Glutamatergic neuron (in vitro differentiated cells): ENCODE results near the gene PPFIA2. TPM values are rescaled to one million over a fixed set of nuclear protein-coding genes. Genes with fewer than 3 reads are reported as not detected.

Source experiments
- DNase-seq: peaks from one replicate; pipeline ENCODE4 v3.0.0; 2022
- H3K27ac Mint-ChIP-seq: one replicate; pipeline ENCODE4 v1.8.0; 2020; ENCODE audit warnings: mild to moderate bottlenecking, mixed read lengths, inconsistent platforms; ENCODE audit not compliant: unreplicated experiment
- H3K27me3 Mint-ChIP-seq: one replicate; pipeline ENCODE4 v1.8.0; 2020; ENCODE audit warnings: mild to moderate bottlenecking, moderate library complexity, mixed read lengths, inconsistent platforms; ENCODE audit not compliant: unreplicated experiment
- H3K36me3 Mint-ChIP-seq: one replicate; pipeline ENCODE4 v1.8.0; 2020; ENCODE audit warnings: mild to moderate bottlenecking, mixed read lengths, inconsistent platforms; ENCODE audit not compliant: unreplicated experiment
- H3K4me1 Mint-ChIP-seq: one replicate; pipeline ENCODE4 v1.8.0; 2020; ENCODE audit warnings: mild to moderate bottlenecking, low read depth, mixed read lengths, inconsistent platforms; ENCODE audit not compliant: unreplicated experiment
- H3K4me3 Mint-ChIP-seq: one replicate; pipeline ENCODE4 v1.8.0; 2020; ENCODE audit warnings: mild to moderate bottlenecking, mixed read lengths, inconsistent platforms; ENCODE audit not compliant: unreplicated experiment
- H3K9me3 Mint-ChIP-seq: one replicate; pipeline ENCODE4 v1.8.0; 2020; ENCODE audit warnings: mild to moderate bottlenecking, moderate library complexity, mixed read lengths, inconsistent platforms; ENCODE audit not compliant: unreplicated experiment
- CTCF ChIP-seq: fragments of 200-600 bp; sonication (generic); IDR thresholded peaks from one replicate; pipeline ENCODE4 v1.5.0; 2021; ENCODE audit not compliant: partially characterized antibody, unreplicated experiment
- total RNA-seq: library from RNA; stranded (reverse); fragmentation: NEBNext Ultra II Directional; extraction: Animal tissue kit (Norgen Biotek cat#: 25700); gene quantifications from one replicate; pipeline ENCODE4 v1.2.1, GENCODE V29; 2021; ENCODE audit not compliant: unreplicated experiment

Gene PPFIA2
- total RNA-seq, 1 donor from 2014 or later = 31.1 TPM

DNA sequence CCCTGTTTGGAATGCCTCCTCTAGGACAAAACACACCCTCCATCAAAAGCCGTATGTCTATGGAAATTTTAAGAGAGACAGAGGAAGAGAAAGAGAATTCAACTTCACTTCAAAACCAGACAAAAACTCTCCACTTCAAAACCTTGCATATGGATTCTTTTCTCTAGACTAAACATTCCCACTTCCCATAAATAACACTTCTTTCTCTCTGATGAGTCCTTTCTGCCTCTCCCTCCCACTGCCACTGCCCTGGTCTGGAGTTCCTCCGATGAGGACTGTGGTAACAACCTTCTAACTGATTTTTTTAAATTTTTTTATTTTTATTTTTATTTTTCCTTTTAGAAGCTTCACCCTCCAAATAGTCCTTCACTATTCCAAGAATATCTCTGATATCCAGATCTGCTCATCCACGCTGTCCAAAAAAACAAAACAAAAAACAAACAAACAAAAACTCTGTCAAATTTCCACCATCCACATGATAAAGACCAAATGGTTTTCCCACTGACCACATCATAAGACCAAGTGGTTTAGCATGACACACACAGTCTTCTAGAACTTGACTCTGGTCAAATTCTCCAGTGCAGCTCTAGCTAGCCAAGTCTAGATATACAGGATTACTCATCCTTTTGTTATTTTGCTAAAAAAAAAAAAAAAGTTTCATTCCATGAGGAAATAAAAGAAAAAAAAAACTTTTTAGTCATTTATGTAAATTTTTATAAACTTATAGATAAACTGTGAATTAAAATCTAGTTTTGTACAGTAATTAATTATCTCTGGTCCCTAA, 256.0 kb downstream of the PPFIA2 start:
- H3K4me1 Mint-ChIP-seq = peaks cover 8% of the 10 kb centered on the region
- H3K9me3 Mint-ChIP-seq = peaks cover 2% of the 10 kb centered on the region
- no peaks in the 10 kb centered on the region for H3K36me3 Mint-ChIP-seq
- H3K27me3 Mint-ChIP-seq = no peaks in the 10 kb centered on the region
- TF ChIP-seq CTCF = no peak
- no peak overlapping the region for H3K27ac Mint-ChIP-seq
- H3K4me3 Mint-ChIP-seq = no peak overlapping the region
- no peak for DNase-seq

DNA sequence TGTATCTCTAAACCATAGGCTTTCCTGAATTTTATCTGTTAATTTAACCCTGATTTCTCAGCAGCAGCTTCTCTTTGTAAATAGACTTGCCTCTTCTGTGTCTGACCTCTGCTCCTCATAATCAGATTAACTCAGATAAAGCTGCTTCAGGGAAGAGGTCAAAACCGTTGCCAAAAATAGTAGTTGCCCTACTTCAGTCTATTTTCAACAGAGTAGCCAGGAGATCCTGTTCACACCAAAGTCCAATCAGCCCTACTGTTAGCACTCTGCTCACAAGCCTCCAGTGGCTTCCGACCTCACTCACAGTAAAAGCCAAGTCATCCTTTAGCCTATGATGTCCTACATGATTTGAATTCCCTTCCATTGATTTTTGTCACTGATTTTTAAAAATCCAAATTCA, 258.4 kb downstream of the PPFIA2 start:
- no peaks in the 10 kb centered on the region for H3K27me3 Mint-ChIP-seq
- no peaks in the 10 kb centered on the region for H3K9me3 Mint-ChIP-seq
- no peak overlapping the region for H3K27ac Mint-ChIP-seq
- TF ChIP-seq CTCF = no peak
- no peak for DNase-seq
- no peaks in the 10 kb centered on the region for H3K36me3 Mint-ChIP-seq
- H3K4me3 Mint-ChIP-seq = no peak overlapping the region
- peaks cover 8% of the 10 kb centered on the region for H3K4me1 Mint-ChIP-seq

DNA sequence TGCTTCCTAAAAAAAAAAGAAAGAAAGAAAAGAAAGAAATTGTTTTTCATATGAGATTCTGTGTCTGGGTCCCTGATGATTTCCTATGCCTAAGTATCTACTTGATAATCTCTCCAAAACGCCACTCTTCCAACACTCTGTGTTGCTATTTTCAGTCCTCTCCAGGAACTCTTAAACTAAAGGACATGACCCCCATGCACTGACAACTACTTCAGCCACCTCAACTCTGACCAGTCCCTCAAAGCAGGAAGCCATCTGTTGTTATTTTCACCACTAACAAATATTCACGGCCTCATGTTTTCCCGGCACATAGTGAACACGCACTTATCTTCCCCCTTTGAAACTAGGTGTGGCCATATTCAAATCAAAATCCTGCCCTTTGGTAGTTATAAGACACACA, 259.3 kb downstream of the PPFIA2 start:
- Mint-ChIP-seq H3K36me3 (no peaks in the 10 kb centered on the region), H3K4me1 (peaks cover 8% of the 10 kb centered on the region), H3K27me3 (no peaks in the 10 kb centered on the region), H3K27ac (no peak overlapping the region), H3K9me3 (no peaks in the 10 kb centered on the region), H3K4me3 (no peak overlapping the region)
- TF ChIP-seq CTCF = no peak
- DNase-seq = no peak

- TF ChIP-seq CTCF = no peak
- no peak for DNase-seq
- H3K27ac Mint-ChIP-seq = no peak overlapping the region
- no peaks in the 10 kb centered on the region for H3K9me3 Mint-ChIP-seq
- H3K4me1 Mint-ChIP-seq = no peaks in the 10 kb centered on the region
- no peaks in the 10 kb centered on the region for H3K36me3 Mint-ChIP-seq
- no peaks in the 10 kb centered on the region for H3K27me3 Mint-ChIP-seq
- H3K4me3 Mint-ChIP-seq = no peak overlapping the region
Measured at GRCh38 chr12:81492131-81492720, 266.9 kb downstream of the PPFIA2 start.

DNA sequence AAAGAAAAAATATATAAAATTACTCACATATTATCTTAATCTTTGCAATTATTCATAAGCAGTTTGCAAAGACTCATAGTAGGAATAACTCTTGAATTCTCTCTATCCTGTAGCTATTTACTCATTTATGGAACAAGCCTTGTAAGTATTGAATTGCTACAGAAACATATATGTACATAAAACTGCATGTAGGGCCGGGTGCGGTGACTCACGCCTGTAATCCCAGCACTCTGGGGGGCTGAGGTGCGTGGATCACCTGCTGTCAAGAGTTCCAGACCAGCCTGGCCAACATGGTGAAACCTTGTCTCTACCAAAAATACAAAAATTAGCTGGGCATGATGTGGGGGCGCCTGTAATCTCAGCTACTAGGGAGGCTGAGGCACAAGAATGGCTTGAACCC, 286.2 kb downstream of the PPFIA2 start:
- no peak overlapping the region for H3K4me3 Mint-ChIP-seq
- no peaks in the 10 kb centered on the region for H3K9me3 Mint-ChIP-seq
- TF ChIP-seq CTCF = no peak
- no peak overlapping the region for H3K27ac Mint-ChIP-seq
- DNase-seq = no peak
- no peaks in the 10 kb centered on the region for H3K36me3 Mint-ChIP-seq
- peaks cover 1% of the 10 kb centered on the region for H3K27me3 Mint-ChIP-seq
- H3K4me1 Mint-ChIP-seq = peaks cover 12% of the 10 kb centered on the region
